ENCODE results near the gene SNX10. TPM values are rescaled to one million over a fixed set of nuclear protein-coding genes. Genes with fewer than 3 reads are reported as not detected.

Gene SNX10
- total and polyA plus RNA-seq, 12 donors: 0.75 to 11.9 (median 1.6) TPM

DNA sequence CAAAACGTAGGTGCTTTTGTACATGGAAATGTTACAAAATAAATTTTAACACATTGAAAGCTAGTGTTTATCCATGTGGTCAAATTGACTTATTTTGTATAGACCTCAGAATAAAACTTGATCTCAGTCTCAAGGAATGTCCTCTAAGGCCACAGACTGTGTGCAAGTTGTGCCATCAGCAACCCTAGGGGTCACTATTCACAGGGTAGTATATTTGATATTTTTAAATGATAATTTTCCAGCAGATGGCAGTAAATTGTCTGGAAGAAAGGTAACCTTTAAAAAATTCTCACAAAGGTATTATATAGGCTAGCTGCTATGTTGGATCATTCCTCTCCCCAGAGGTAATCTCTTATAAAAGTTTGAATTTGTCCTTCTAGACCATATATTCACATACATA lies 12.9 kb upstream of the SNX10 start:
- Histone ChIP-seq H3K9me3 (no peaks in the 10 kb centered on the region), H3K36me3 (no peaks in the 10 kb centered on the region), H3K4me1 (peaks cover 0 to 10% (median 0%) of the 10 kb centered on the region in 9 donors), H3K4me3 (no peak overlapping the region), H3K27me3 (no peaks in the 10 kb centered on the region), H3K27ac (no peak overlapping the region)
- TF ChIP-seq, protein P1, sequence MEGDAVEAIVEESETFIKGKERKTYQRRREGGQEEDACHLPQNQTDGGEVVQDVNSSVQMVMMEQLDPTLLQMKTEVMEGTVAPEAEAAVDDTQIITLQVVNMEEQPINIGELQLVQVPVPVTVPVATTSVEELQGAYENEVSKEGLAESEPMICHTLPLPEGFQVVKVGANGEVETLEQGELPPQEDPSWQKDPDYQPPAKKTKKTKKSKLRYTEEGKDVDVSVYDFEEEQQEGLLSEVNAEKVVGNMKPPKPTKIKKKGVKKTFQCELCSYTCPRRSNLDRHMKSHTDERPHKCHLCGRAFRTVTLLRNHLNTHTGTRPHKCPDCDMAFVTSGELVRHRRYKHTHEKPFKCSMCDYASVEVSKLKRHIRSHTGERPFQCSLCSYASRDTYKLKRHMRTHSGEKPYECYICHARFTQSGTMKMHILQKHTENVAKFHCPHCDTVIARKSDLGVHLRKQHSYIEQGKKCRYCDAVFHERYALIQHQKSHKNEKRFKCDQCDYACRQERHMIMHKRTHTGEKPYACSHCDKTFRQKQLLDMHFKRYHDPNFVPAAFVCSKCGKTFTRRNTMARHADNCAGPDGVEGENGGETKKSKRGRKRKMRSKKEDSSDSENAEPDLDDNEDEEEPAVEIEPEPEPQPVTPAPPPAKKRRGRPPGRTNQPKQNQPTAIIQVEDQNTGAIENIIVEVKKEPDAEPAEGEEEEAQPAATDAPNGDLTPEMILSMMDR (IDR thresholded peaks at IDR 0.05): peak in 3 of 9 donors; percentile 20 to 48 (median 37)
- intact Hi-C loops (cut with DNase I): loop anchor here in 4 of 10 donors (5.0 to 10.0 kb wide), 4 partner anchors 64 to 664 kb away; partner anchors contain the start of genes CBX3 (in 1 of the 4) and HNRNPA2B1 (in 1 of the 4)
- no peak for ATAC-seq
- no peak for DNase-seq
- WGBS, 2 donors: 0 to 21% methylated on average over 1 of the region's 1 CpG

DNA sequence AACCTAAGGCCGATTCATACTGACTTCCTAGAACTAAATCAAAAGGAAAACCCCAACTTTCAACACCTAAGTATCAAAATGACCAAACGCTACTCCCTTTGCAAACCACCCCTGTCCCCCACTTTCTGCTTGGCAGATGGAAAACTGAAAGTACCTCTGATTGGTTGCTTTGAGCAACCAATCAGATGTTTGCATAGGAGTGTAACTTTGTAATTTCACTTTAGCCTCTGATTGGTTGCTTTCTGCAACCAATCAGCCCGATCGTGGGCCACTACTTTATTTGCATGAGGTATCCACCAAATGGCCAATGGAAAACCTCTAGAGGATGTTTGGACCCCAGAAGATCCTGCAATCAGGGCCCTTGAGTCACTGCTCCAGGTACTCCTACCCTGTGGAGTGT lies 12.3 kb upstream of the SNX10 start:
- Histone ChIP-seq H3K4me1 (peaks cover 0 to 10% (median 0%) of the 10 kb centered on the region in 9 donors), H3K9me3 (no peaks in the 10 kb centered on the region), H3K4me3 (no peak overlapping the region), H3K27me3 (no peaks in the 10 kb centered on the region), H3K36me3 (no peaks in the 10 kb centered on the region), H3K27ac (no peak overlapping the region)
- ATAC-seq (no peak), DNase-seq (no peak)
- intact Hi-C loops (cut with DNase I): loop anchor here in 4 of 10 donors (5.0 to 10.0 kb wide), 4 partner anchors 65 to 663 kb away; partner anchors contain the start of genes CBX3 (in 1 of the 4) and HNRNPA2B1 (in 1 of the 4)
- TF ChIP-seq, protein P1 (IDR thresholded peaks at IDR 0.05): no peak
- whole genome bisulfite sequencing, 2 donors: 83 to 85% methylated on average over 4 of the region's 4 CpGs

DNA sequence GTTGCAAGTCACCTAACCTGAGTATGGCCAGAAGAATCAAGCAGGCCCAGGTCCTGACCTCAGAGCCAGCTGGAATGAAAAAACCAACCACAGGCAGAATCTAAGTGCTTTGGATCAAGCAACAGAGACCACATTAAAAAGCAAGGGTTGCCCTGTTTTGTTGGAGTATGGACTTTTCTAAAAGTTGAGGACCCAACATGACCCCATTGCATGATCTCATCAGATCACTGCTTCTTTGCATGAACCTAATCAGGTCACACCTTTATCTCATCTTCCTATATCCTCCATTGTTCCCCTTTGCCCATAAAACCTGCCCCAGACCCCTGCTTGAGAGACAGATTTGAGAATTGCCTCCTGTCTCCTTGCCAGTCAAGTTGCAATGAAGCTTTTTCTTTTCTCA lies 11.6 kb upstream of the SNX10 start:
- Histone ChIP-seq H3K27ac (no peak overlapping the region), H3K27me3 (no peaks in the 10 kb centered on the region), H3K9me3 (no peaks in the 10 kb centered on the region), H3K4me3 (no peak overlapping the region), H3K4me1 (peaks cover 0 to 10% (median 0%) of the 10 kb centered on the region in 9 donors), H3K36me3 (no peaks in the 10 kb centered on the region)
- no peak for DNase-seq
- no peak for ATAC-seq
- TF ChIP-seq, protein P1 (IDR thresholded peaks at IDR 0.05): no peak
- intact Hi-C loops (cut with DNase I): loop anchor here in 1 of 10 donors (10.0 kb wide), 1 partner anchor 85 kb away; no protein-coding TSS in a partner anchor

DNA sequence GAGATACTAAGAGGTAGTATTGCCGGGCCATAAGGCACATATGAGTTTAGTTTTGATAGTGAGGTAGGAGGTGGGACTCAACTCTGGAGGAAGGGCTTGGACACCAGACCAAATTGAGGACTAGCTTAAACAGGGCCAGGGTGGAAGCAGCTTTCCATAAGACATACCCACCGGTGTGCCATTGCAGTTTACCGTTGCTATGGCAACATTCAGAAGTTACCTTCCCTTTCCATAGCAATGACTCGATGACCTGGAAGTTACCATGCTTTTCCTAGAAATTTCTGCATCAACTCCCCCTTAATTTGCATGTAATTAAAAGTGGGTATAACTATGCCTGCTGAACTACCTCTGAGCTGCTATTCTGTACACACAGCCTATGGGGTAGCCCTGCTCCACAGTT lies 10.9 kb upstream of the SNX10 start:
- intact Hi-C loops (cut with DNase I): loop anchor here in 1 of 10 donors (10.0 kb wide), 1 partner anchor 84 kb away; no protein-coding TSS in a partner anchor
- 67 to 80% methylated on average over 4 of the region's 4 CpGs for WGBS, 2 donors
- peaks cover 0 to 10% (median 0%) of the 10 kb centered on the region in 9 donors for H3K4me1 ChIP-seq
- H3K27me3 ChIP-seq: no peaks in the 10 kb centered on the region
- TF ChIP-seq, protein P1 (IDR thresholded peaks at IDR 0.05): no peak
- ATAC-seq: no peak
- no peaks in the 10 kb centered on the region for H3K9me3 ChIP-seq
- H3K27ac ChIP-seq: no peak overlapping the region
- H3K36me3 ChIP-seq: no peaks in the 10 kb centered on the region
- no peak overlapping the region for H3K4me3 ChIP-seq
- DNase-seq: no peak
